HepG2 (cell line): ENCODE measurements around the gene SMARCD1. TPM values are rescaled to one million over a fixed set of nuclear protein-coding genes. Genes with fewer than 3 reads are reported as not detected.
A peak's percentile ranks its signal among the peaks of the same experiment; 100 is the strongest.

Experiments used
- CBX2 ChIP-seq, 2 experiments: fragments of 200-600 bp in 1 of 2; sonication (generic); formaldehyde crosslinking in 1 of 2; IDR thresholded peaks; 2 replicates each; pipeline versions ENCODE4 v1.7.0 to v1.8.1; 2018 to 2022; ENCODE audit warnings: low read depth in 2 of 2, low read length in 1 of 2, mild to moderate bottlenecking in 1 of 2, missing genetic modification reagents in 1 of 2
- HNF4G ChIP-seq, 2 experiments: sonication (generic) in 1 of 2; formaldehyde crosslinking in 1 of 2; IDR thresholded peaks; 2 replicates each; pipeline versions ENCODE4 v1.4.0 to v1.6.1; 2011 to 2020; ENCODE audit warnings: borderline replicate concordance in 2 of 2, low read depth in 2 of 2, mild to moderate bottlenecking in 2 of 2, low read length in 1 of 2, missing genetic modification reagents in 1 of 2, moderate library complexity in 1 of 2
- HNRNPK ChIP-seq: fragments of 200-400 bp; formaldehyde crosslinking; IDR thresholded peaks from 2 replicates; pipeline ENCODE4 v1.6.1; 2018; ENCODE audit warnings: low read length, low read depth, moderate library complexity, mild to moderate bottlenecking; ENCODE audit not compliant: poor library complexity, severe bottlenecking
- NFIB ChIP-seq: sonication (generic); formaldehyde crosslinking; IDR thresholded peaks from 2 replicates; pipeline ENCODE4 v1.9.0; 2021; ENCODE audit warnings: missing genetic modification reagents, mild to moderate bottlenecking, borderline replicate concordance
- NONO ChIP-seq, 2 experiments: fragments of 450-650 bp in 1 of 2; sonication (generic) in 1 of 2; formaldehyde crosslinking in 1 of 2; IDR thresholded peaks in 1 of 2; conservative IDR thresholded peaks in 1 of 2; 2 replicates each; pipeline versions ENCODE4 v1.6.1 to v1.8.0; 2017 to 2022; ENCODE audit warnings: mild to moderate bottlenecking in 1 of 2, missing genetic modification reagents in 1 of 2, moderate library complexity in 1 of 2
- NR2C2 ChIP-seq: sonication (generic); formaldehyde crosslinking; IDR thresholded peaks from 2 replicates; pipeline ENCODE4 v1.4.0; 2020; ENCODE audit warnings: missing genetic modification reagents, mild to moderate bottlenecking, moderate library complexity, borderline replicate concordance
- SIX1 ChIP-seq: sonication (generic); formaldehyde crosslinking; IDR thresholded peaks from 2 replicates; pipeline ENCODE4 v1.4.0; 2020; ENCODE audit warnings: missing genetic modification reagents, borderline replicate concordance
- SMC3 ChIP-seq: IDR thresholded peaks from 2 replicates; pipeline ENCODE4 v1.6.1; 2011; ENCODE audit warnings: low read length, improper control_type of control experiment
- ZFP41 ChIP-seq: sonication (generic); formaldehyde crosslinking; IDR thresholded peaks from 2 replicates; pipeline ENCODE4 v1.4.0; 2020; ENCODE audit warnings: mild to moderate bottlenecking, missing genetic modification reagents, borderline replicate concordance
- ZNF557 ChIP-seq: sonication (generic); formaldehyde crosslinking; IDR thresholded peaks from 2 replicates; pipeline ENCODE4 v1.4.0; 2020; ENCODE audit warnings: missing genetic modification reagents
- ZSCAN29 ChIP-seq: sonication (generic); formaldehyde crosslinking; conservative IDR thresholded peaks from 2 replicates; pipeline ENCODE4 v1.4.0; 2020; ENCODE audit warnings: mild to moderate bottlenecking, missing genetic modification reagents
- polyA plus RNA-seq, 8 experiments: library from polyadenylated mRNA; depleted of rRNA in 3 of 8; stranded (reverse) in 7 of 8; unstranded in 1 of 8; fragments of >200 nt; fragmentation: Illumina TruSeq in 4 of 8; extraction: Trizol in 4 of 8; gene quantifications; 2 replicates each; pipeline versions ENCODE4 v1.2.1 to v1.2.3, GENCODE V29; 2011 to 2016; ENCODE audit warnings: low read depth in 4 of 8, missing spikeins in 1 of 8, mixed read lengths in 1 of 8; ENCODE audit not compliant: insufficient read depth in 1 of 8
- total RNA-seq, 5 experiments: library from RNA; depleted of rRNA; stranded (reverse); fragments of >200 nt; fragmentation: Illumina TruSeq; extraction: Trizol; gene quantifications; 2 replicates each; pipeline ENCODE4 v1.2.3, GENCODE V29; 2016; ENCODE audit warnings: low read depth in 1 of 5
- TF ChIP-seq, protein P1 (sequence below): sonication (generic); formaldehyde crosslinking; IDR thresholded peaks from 2 replicates; pipeline ENCODE4 v1.4.0; 2020; ENCODE audit warnings: missing genetic modification reagents
- TF ChIP-seq, protein P2 (sequence below), 2 experiments: sonication (generic) in 1 of 2; formaldehyde crosslinking in 1 of 2; IDR thresholded peaks; 2 replicates each; pipeline versions ENCODE4 v1.4.0 to v1.6.1; 2018 to 2020; ENCODE audit warnings: missing genetic modification reagents in 2 of 2, borderline replicate concordance in 1 of 2, low read depth in 1 of 2, mild to moderate bottlenecking in 1 of 2, missing biosample characterization in 1 of 2
- TF ChIP-seq, protein P3 (sequence below): sonication (generic); formaldehyde crosslinking; IDR thresholded peaks from 2 replicates; pipeline ENCODE4 v1.4.0; 2020; ENCODE audit warnings: missing genetic modification reagents
- TF ChIP-seq, protein P4 (sequence below): sonication (generic); formaldehyde crosslinking; conservative IDR thresholded peaks from 2 replicates; pipeline ENCODE4 v1.8.0; 2022; ENCODE audit warnings: missing genetic modification reagents
- TF ChIP-seq, protein P5 (sequence below): sonication (generic); formaldehyde crosslinking; IDR thresholded peaks from 2 replicates; pipeline ENCODE4 v1.8.0; 2022; ENCODE audit warnings: mild to moderate bottlenecking, missing genetic modification reagents, borderline replicate concordance

The SMARCD1 gene
- total and polyA plus RNA-seq, 2 of the 13 experiments (the other 11 are each of a cell fraction or from before 2014, with no cell fraction given): 51.7 to 54.6 TPM

DNA sequence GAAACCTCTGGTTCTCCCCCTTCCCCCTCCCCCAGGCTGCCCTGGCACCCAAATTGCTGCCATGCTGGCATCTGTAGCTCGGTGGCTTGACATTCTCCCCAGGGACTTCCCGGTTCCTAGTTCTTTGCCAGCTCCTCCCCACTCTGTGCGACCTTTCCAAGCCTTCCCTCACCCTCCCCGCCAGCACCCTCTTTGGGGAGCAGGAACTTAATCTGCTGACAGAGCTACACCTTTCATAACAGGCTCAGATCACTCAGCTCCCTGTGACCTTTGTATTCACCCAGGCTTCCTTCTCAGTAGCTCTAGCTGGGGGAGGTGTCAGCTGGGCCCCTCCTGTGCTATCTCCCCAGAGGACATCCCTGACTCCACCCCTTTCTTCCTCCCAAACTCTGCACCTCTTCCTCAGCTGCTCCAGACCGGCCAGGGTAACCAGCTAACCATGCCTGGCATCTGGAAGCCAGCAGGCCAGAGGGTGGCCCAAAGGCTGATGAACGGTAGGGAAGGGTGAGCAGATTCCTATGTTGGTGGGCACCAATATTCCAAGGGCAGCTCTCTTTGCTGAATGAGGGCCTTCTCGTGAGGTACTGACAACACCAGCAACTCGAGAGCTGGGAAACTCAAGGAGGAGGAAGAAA lies 25.1 kb downstream of the SMARCD1 start (continued):
- TF ChIP-seq NR2C2 (CRISPR knock-in tag) (no peak), SIX1 (CRISPR knock-in tag) (0 out of 2 replicates have a peak, but pooled peaks have one; percentile 13), CBX2 (IDR thresholded peaks at IDR 0.05; ENCODE audit: low read depth, low read length) (no peak), CBX2 (CRISPR knock-in tag; IDR thresholded peaks at IDR 0.05; ENCODE audit: low read depth) (no peak), ZNF557 (no peak), NONO (IDR thresholded peaks at IDR 0.05) (no peak), NONO (CRISPR knock-in tag; conservative IDR thresholded peaks at IDR 0.05) (peak; percentile 50; the same call in 1 of the 2 replicates), HNRNPK (no peak), NFIB (CRISPR knock-in tag) (no peak), ZFP41 (CRISPR knock-in tag) (no peak), SMC3 (no peak), HNF4G (IDR thresholded peaks at IDR 0.05; ENCODE audit: borderline replicate concordance, low read depth, low read length) (peak; percentile 81; the same call in 1 of the 2 replicates), HNF4G (CRISPR knock-in tag; IDR thresholded peaks at IDR 0.05; ENCODE audit: borderline replicate concordance, low read depth) (0 out of 2 replicates have a peak, but pooled peaks have one; percentile 29), ZSCAN29 (no peak)
- TF ChIP-seq, protein P1, sequence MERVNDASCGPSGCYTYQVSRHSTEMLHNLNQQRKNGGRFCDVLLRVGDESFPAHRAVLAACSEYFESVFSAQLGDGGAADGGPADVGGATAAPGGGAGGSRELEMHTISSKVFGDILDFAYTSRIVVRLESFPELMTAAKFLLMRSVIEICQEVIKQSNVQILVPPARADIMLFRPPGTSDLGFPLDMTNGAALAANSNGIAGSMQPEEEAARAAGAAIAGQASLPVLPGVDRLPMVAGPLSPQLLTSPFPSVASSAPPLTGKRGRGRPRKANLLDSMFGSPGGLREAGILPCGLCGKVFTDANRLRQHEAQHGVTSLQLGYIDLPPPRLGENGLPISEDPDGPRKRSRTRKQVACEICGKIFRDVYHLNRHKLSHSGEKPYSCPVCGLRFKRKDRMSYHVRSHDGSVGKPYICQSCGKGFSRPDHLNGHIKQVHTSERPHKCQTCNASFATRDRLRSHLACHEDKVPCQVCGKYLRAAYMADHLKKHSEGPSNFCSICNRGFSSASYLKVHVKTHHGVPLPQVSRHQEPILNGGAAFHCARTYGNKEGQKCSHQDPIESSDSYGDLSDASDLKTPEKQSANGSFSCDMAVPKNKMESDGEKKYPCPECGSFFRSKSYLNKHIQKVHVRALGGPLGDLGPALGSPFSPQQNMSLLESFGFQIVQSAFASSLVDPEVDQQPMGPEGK: peak; percentile 98
- TF ChIP-seq, protein P2, sequence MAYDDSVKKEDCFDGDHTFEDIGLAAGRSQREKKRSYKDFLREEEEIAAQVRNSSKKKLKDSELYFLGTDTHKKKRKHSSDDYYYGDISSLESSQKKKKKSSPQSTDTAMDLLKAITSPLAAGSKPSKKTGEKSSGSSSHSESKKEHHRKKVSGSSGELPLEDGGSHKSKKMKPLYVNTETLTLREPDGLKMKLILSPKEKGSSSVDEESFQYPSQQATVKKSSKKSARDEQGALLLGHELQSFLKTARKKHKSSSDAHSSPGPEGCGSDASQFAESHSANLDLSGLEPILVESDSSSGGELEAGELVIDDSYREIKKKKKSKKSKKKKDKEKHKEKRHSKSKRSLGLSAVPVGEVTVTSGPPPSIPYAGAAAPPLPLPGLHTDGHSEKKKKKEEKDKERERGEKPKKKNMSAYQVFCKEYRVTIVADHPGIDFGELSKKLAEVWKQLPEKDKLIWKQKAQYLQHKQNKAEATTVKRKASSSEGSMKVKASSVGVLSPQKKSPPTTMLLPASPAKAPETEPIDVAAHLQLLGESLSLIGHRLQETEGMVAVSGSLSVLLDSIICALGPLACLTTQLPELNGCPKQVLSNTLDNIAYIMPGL (CRISPR knock-in tag; IDR thresholded peaks at IDR 0.05; ENCODE audit: borderline replicate concordance in 1 of 2, low read depth in 1 of 2): 0 out of 4 replicates have a peak, but pooled peaks of 1 of the 2 experiments have one; percentile 24
- TF ChIP-seq, protein P3, sequence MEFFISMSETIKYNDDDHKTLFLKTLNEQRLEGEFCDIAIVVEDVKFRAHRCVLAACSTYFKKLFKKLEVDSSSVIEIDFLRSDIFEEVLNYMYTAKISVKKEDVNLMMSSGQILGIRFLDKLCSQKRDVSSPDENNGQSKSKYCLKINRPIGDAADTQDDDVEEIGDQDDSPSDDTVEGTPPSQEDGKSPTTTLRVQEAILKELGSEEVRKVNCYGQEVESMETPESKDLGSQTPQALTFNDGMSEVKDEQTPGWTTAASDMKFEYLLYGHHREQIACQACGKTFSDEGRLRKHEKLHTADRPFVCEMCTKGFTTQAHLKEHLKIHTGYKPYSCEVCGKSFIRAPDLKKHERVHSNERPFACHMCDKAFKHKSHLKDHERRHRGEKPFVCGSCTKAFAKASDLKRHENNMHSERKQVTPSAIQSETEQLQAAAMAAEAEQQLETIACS (CRISPR knock-in tag): no peak
- TF ChIP-seq, protein P4, sequence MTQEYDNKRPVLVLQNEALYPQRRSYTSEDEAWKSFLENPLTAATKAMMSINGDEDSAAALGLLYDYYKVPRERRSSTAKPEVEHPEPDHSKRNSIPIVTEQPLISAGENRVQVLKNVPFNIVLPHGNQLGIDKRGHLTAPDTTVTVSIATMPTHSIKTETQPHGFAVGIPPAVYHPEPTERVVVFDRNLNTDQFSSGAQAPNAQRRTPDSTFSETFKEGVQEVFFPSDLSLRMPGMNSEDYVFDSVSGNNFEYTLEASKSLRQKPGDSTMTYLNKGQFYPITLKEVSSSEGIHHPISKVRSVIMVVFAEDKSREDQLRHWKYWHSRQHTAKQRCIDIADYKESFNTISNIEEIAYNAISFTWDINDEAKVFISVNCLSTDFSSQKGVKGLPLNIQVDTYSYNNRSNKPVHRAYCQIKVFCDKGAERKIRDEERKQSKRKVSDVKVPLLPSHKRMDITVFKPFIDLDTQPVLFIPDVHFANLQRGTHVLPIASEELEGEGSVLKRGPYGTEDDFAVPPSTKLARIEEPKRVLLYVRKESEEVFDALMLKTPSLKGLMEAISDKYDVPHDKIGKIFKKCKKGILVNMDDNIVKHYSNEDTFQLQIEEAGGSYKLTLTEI (CRISPR knock-in tag): no peak
- TF ChIP-seq, protein P5, sequence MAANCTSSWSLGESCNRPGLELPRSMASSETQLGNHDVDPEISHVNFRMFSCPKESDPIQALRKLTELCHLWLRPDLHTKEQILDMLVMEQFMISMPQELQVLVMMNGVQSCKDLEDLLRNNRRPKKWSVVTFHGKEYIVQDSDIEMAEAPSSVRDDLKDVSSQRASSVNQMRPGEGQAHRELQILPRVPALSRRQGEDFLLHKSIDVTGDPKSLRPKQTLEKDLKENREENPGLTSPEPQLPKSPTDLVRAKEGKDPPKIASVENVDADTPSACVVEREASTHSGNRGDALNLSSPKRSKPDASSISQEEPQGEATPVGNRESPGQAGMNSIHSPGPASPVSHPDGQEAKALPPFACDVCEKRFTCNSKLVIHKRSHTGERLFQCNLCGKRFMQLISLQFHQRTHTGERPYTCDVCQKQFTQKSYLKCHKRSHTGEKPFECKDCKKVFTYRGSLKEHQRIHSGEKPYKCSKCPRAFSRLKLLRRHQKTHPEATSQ (CRISPR knock-in tag): no peak
